Gastrocnemius medialis (tissue), 4 donors: ENCODE data around the gene ADSL.

Experiments
- CTCF ChIP-seq, 5 experiments: fragments of 450-650 bp in 3 of 5; fragments of 200-600 bp in 2 of 5; sonication (generic) in 2 of 5; IDR thresholded peaks in 4 of 5; conservative IDR thresholded peaks in 1 of 5; 1 replicate in 4 of 5; 2 replicates in 1 of 5; pipeline ENCODE4 v1.5.1; 2016 to 2019; ENCODE audit warnings: antibody characterized with exemption in 5 of 5, mild to moderate bottlenecking in 3 of 5, moderate library complexity in 3 of 5
- POLR2A ChIP-seq, 2 donors: fragments of 450-650 bp; IDR thresholded peaks; one replicate each; pipeline ENCODE4 v1.6.1; 2017; ENCODE audit warnings: antibody characterized with exemption in 2 of 2, mild to moderate bottlenecking in 2 of 2, moderate library complexity in 2 of 2

- no peak for TF ChIP-seq CTCF (IDR thresholded peaks at IDR 0.05 in 4 of 5, conservative IDR thresholded peaks at IDR 0.05 in 1 of 5)
- TF ChIP-seq POLR2A (IDR thresholded peaks at IDR 0.05) = no peak
These were observed 78.8 kb downstream of the ADSL start for GRCh38 chr22:40425082-40425481.
